Measurements from ENCODE around the gene CYRIA.

GRCh38 chr2:16643099-16643498 is 22.5 kb downstream of the CYRIA start:
- no peak for TF ChIP-seq POLR2A (IDR thresholded peaks at IDR 0.05)
- TF ChIP-seq, protein P1, sequence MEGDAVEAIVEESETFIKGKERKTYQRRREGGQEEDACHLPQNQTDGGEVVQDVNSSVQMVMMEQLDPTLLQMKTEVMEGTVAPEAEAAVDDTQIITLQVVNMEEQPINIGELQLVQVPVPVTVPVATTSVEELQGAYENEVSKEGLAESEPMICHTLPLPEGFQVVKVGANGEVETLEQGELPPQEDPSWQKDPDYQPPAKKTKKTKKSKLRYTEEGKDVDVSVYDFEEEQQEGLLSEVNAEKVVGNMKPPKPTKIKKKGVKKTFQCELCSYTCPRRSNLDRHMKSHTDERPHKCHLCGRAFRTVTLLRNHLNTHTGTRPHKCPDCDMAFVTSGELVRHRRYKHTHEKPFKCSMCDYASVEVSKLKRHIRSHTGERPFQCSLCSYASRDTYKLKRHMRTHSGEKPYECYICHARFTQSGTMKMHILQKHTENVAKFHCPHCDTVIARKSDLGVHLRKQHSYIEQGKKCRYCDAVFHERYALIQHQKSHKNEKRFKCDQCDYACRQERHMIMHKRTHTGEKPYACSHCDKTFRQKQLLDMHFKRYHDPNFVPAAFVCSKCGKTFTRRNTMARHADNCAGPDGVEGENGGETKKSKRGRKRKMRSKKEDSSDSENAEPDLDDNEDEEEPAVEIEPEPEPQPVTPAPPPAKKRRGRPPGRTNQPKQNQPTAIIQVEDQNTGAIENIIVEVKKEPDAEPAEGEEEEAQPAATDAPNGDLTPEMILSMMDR (IDR thresholded peaks at IDR 0.05), result no peak
